Panc1 (cell line): Measurements from ENCODE around the gene KCNAB2. TPM values are rescaled to one million over a fixed set of nuclear protein-coding genes. Genes with fewer than 3 reads are reported as not detected.

ENCODE experiments used
- ATAC-seq: fragments of 200-7000 bp; cut with Tn5 transposase; 2 replicates; pipeline ENCODE4 v1.9.1; 2020; ENCODE audit warnings: mild to moderate bottlenecking, moderate library complexity
- BruUV-seq: library from RNA; stranded (reverse); fragments of 400-500 nt; replicated peaks from 2 replicates; lab custom pipeline; 2021; lab: Mats Ljungman, UMichigan
- CTCF ChIA-PET: fragments of 300-600 bp; sonication (Branson Sonifier 250); formaldehyde crosslinking; loops from one replicate; lab custom pipeline; 2022; ENCODE audit warnings: antibody characterized with exemption; lab: Charles Lee
- POLR2A ChIA-PET: fragments of 300-600 bp; sonication (Branson Sonifier 250); formaldehyde crosslinking; loops from one replicate; lab custom pipeline; 2022; ENCODE audit warnings: antibody characterized with exemption; lab: Charles Lee
- DNase-seq: peaks from one replicate; pipeline ENCODE4 v3.0.0-alpha.2; 2010; ENCODE audit warnings: low read depth, low spot score
- H3K27ac ChIP-seq: 2 replicates; pipeline ENCODE4 v1.5.1; 2011; ENCODE audit warnings: mild to moderate bottlenecking, low read length, inconsistent platforms
- H3K27me3 ChIP-seq: fragments of 200-500 bp; sonication (Bioruptor generic); 2 replicates; pipeline ENCODE4 v1.6.0; 2014; ENCODE audit warnings: low read length, inconsistent platforms; ENCODE audit not compliant: control insufficient read depth, insufficient read depth
- H3K36me3 ChIP-seq: fragments of 200-500 bp; sonication (Bioruptor generic); 2 replicates; pipeline ENCODE4 v1.5.1; 2014; ENCODE audit warnings: inconsistent platforms, mild to moderate bottlenecking, low read length, moderate library complexity; ENCODE audit not compliant: control insufficient read depth, insufficient read depth
- H3K4me1 ChIP-seq: 2 replicates; pipeline ENCODE4 v1.5.1; 2011; ENCODE audit warnings: inconsistent platforms, mild to moderate bottlenecking, low read length, moderate library complexity; ENCODE audit not compliant: control insufficient read depth, insufficient read depth
- H3K4me3 ChIP-seq, 2 experiments: 2 replicates each; pipeline ENCODE4 v1.5.1; 2011 to 2012; ENCODE audit warnings: low read depth in 2 of 2, low read length in 2 of 2, mild to moderate bottlenecking in 2 of 2, inconsistent platforms in 1 of 2, moderate library complexity in 1 of 2
- H3K9me3 ChIP-seq: fragments of 200-500 bp; sonication (Bioruptor generic); 2 replicates; pipeline ENCODE4 v1.5.1; 2014; ENCODE audit warnings: low read depth, mild to moderate bottlenecking, inconsistent platforms, low read length, moderate library complexity; ENCODE audit not compliant: control insufficient read depth, insufficient read depth
- POLR2AphosphoS5 ChIP-seq: IDR thresholded peaks from 2 replicates; pipeline ENCODE4 v1.6.1; 2012; ENCODE audit warnings: mild to moderate bottlenecking, low read depth, low read length, moderate library complexity
- SIN3A ChIP-seq: IDR thresholded peaks from 2 replicates; pipeline ENCODE4 v1.6.1; 2012; ENCODE audit warnings: low read depth, mild to moderate bottlenecking, low read length, moderate library complexity, borderline replicate concordance; ENCODE audit not compliant: insufficient read depth
- TCF7L2 ChIP-seq: IDR thresholded peaks from 2 replicates; pipeline ENCODE4 v1.6.1; 2011; ENCODE audit warnings: mild to moderate bottlenecking, low read depth, low read length, inconsistent platforms
- in situ Hi-C: cut with HindIII; loops from 2 replicates; pipeline ENCODE4 v1.10.0; 2016; ENCODE audit warnings: low sequenced_read_pairs, low pct_unique_long_range_greater_than_20kb
- intact Hi-C: fragments of 100-400 bp; cut with micrococcal nuclease; formaldehyde crosslinking; loops from one replicate; pipeline ENCODE4 v1.10.0; 2022; ENCODE audit not compliant: unreplicated experiment
- total RNA-seq: library from RNA; stranded (reverse); gene quantifications from one replicate; pipeline ENCODE4 v1.2.1, GENCODE V29; 2021; ENCODE audit not compliant: unreplicated experiment
- TF ChIP-seq, protein P1 (sequence below): fragments of 450-650 bp; IDR thresholded peaks from 2 replicates; pipeline ENCODE4 v1.5.1; 2017; ENCODE audit warnings: mild to moderate bottlenecking
- TF ChIP-seq, protein P2 (sequence below), 2 experiments: IDR thresholded peaks; 2 replicates each; pipeline ENCODE4 v1.6.1; 2011 to 2012; ENCODE audit warnings: low read depth in 2 of 2, control low read depth in 1 of 2, low read length in 1 of 2, mild to moderate bottlenecking in 1 of 2, moderate library complexity in 1 of 2; ENCODE audit not compliant: insufficient read depth in 1 of 2

The KCNAB2 gene
- total RNA-seq, 1 experiment from 2014 or later: 27.6 TPM

DNA sequence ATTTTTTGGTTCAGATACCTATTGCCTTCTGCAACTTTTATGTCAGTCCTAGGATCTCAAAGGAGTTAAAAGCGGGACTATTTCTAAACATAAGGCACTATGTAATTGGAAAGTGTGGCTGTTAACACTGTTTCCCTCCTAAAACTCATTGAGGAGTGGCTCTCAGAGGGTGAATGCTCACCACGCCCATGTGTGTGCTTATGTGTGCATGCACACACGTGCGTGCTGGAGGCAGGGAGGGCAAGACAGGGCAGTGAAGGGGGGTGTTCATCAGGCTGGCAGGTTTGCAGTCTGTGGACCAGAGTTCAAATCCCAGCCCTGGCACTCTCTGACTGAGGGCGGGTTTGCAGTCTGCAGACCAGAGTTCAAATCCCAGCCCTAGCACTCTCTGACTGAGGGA lies 22.4 kb downstream of the KCNAB2 start:
- Histone ChIP-seq H3K4me1 (no peaks in the 10 kb centered on the region), H3K27ac (no peak overlapping the region), H3K36me3 (no peaks in the 10 kb centered on the region), H3K4me3 (no peak overlapping the region), H3K27me3 (no peaks in the 10 kb centered on the region), H3K9me3 (no peaks in the 10 kb centered on the region)
- TF ChIP-seq TCF7L2: no peak
- no peak for TF ChIP-seq SIN3A
- TF ChIP-seq, protein P1, sequence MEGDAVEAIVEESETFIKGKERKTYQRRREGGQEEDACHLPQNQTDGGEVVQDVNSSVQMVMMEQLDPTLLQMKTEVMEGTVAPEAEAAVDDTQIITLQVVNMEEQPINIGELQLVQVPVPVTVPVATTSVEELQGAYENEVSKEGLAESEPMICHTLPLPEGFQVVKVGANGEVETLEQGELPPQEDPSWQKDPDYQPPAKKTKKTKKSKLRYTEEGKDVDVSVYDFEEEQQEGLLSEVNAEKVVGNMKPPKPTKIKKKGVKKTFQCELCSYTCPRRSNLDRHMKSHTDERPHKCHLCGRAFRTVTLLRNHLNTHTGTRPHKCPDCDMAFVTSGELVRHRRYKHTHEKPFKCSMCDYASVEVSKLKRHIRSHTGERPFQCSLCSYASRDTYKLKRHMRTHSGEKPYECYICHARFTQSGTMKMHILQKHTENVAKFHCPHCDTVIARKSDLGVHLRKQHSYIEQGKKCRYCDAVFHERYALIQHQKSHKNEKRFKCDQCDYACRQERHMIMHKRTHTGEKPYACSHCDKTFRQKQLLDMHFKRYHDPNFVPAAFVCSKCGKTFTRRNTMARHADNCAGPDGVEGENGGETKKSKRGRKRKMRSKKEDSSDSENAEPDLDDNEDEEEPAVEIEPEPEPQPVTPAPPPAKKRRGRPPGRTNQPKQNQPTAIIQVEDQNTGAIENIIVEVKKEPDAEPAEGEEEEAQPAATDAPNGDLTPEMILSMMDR: no peak
- TF ChIP-seq POLR2AphosphoS5: no peak
- TF ChIP-seq, protein P2, sequence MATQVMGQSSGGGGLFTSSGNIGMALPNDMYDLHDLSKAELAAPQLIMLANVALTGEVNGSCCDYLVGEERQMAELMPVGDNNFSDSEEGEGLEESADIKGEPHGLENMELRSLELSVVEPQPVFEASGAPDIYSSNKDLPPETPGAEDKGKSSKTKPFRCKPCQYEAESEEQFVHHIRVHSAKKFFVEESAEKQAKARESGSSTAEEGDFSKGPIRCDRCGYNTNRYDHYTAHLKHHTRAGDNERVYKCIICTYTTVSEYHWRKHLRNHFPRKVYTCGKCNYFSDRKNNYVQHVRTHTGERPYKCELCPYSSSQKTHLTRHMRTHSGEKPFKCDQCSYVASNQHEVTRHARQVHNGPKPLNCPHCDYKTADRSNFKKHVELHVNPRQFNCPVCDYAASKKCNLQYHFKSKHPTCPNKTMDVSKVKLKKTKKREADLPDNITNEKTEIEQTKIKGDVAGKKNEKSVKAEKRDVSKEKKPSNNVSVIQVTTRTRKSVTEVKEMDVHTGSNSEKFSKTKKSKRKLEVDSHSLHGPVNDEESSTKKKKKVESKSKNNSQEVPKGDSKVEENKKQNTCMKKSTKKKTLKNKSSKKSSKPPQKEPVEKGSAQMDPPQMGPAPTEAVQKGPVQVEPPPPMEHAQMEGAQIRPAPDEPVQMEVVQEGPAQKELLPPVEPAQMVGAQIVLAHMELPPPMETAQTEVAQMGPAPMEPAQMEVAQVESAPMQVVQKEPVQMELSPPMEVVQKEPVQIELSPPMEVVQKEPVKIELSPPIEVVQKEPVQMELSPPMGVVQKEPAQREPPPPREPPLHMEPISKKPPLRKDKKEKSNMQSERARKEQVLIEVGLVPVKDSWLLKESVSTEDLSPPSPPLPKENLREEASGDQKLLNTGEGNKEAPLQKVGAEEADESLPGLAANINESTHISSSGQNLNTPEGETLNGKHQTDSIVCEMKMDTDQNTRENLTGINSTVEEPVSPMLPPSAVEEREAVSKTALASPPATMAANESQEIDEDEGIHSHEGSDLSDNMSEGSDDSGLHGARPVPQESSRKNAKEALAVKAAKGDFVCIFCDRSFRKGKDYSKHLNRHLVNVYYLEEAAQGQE (IDR thresholded peaks at IDR 0.05; ENCODE audit: insufficient read depth in 1 of 2, low read depth in 2 of 2, low read length in 1 of 2): no peak
- no peak for DNase-seq
- no peak for ATAC-seq
- intact Hi-C loops (no loop called here), in situ Hi-C loops (no loop called here)
- CTCF ChIA-PET: interaction anchor here (0.6 kb wide), 1 partner anchor 46 kb away, joined by 3 read pairs; no protein-coding TSS in a partner anchor
- POLR2A ChIA-PET: no interaction called here
- BruUV-seq: no TSS peak

DNA sequence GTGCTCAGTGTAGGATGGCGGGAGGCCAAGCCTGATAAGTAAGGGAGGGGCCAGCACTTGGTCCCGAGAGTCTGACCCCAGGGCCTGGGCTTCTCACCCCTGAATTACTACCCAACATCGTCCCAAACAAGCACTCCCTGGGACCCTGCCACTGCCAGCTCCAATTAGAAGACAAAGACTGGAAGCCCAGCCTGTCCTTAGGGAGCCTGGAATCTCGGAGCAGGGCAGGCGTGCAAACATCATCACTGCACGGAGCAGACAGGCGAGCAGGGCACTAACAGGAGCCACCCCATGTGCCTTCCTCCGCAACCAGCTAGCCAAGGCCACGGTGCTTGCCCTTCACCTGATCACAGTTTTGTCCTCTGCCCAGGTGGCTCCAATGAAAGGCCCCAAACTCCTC lies 23.2 kb downstream of the KCNAB2 start:
- intact Hi-C loops (no loop called here), in situ Hi-C loops (no loop called here)
- ATAC-seq (no peak), DNase-seq (no peak)
- POLR2A ChIA-PET: no interaction called here
- Histone ChIP-seq H3K27ac (no peak overlapping the region), H3K27me3 (no peaks in the 10 kb centered on the region), H3K4me3 (no peak overlapping the region), H3K9me3 (no peaks in the 10 kb centered on the region), H3K4me1 (no peaks in the 10 kb centered on the region), H3K36me3 (no peaks in the 10 kb centered on the region)
- CTCF ChIA-PET: no interaction called here
- TF ChIP-seq TCF7L2 (no peak), POLR2AphosphoS5 (no peak), SIN3A (no peak)
- TF ChIP-seq, protein P1: no peak
- TF ChIP-seq, protein P2 (IDR thresholded peaks at IDR 0.05; ENCODE audit: insufficient read depth in 1 of 2, low read depth in 2 of 2, low read length in 1 of 2): no peak
- no TSS peak for BruUV-seq
